ENCODE data around the gene RFC1.
"Not testable (repeated sequence)": the region's sequence is repeated elsewhere in the genome, so short reads cannot be mapped to it uniquely, and the experiment has no call there.

The RFC1 gene

DNA sequence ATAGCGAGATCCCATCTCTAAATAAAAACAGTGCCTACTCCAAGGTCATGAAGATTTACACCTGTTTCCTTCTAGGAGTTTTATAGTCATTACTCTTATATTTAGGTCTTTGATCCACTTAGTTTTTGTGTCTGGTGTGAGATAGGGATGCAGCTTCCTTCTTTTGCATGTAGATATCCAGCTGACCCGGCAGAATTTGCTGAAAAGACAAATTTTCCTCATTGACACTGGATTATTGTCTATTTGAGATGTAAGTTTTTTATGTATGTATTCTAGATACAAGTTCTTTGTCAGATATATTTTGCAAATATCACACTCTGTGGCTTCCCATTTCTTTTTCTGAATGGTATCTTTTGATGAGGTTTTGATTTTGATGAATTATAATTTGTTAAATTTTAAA is 85.4 kb downstream of the RFC1 start:
- TF ChIP-seq, protein P1, sequence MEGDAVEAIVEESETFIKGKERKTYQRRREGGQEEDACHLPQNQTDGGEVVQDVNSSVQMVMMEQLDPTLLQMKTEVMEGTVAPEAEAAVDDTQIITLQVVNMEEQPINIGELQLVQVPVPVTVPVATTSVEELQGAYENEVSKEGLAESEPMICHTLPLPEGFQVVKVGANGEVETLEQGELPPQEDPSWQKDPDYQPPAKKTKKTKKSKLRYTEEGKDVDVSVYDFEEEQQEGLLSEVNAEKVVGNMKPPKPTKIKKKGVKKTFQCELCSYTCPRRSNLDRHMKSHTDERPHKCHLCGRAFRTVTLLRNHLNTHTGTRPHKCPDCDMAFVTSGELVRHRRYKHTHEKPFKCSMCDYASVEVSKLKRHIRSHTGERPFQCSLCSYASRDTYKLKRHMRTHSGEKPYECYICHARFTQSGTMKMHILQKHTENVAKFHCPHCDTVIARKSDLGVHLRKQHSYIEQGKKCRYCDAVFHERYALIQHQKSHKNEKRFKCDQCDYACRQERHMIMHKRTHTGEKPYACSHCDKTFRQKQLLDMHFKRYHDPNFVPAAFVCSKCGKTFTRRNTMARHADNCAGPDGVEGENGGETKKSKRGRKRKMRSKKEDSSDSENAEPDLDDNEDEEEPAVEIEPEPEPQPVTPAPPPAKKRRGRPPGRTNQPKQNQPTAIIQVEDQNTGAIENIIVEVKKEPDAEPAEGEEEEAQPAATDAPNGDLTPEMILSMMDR (IDR thresholded peaks at IDR 0.05; ENCODE audit: low read depth, low read length), result no peak
- TF ChIP-seq MYC (IDR thresholded peaks at IDR 0.05; ENCODE audit: low read depth, low read length), result no peak
- TF ChIP-seq POLR2A (IDR thresholded peaks at IDR 0.05; ENCODE audit: extremely low read depth, insufficient read length), result no peak
- TF ChIP-seq, protein P2, sequence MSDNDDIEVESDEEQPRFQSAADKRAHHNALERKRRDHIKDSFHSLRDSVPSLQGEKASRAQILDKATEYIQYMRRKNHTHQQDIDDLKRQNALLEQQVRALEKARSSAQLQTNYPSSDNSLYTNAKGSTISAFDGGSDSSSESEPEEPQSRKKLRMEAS (IDR thresholded peaks at IDR 0.05; ENCODE audit: low read depth, low read length), result no peak
- no peak overlapping the region for H3K4me3 ChIP-seq (ENCODE audit: low read depth, low read length)
- DNase-seq (ENCODE audit: low read depth), result no peak

DNA sequence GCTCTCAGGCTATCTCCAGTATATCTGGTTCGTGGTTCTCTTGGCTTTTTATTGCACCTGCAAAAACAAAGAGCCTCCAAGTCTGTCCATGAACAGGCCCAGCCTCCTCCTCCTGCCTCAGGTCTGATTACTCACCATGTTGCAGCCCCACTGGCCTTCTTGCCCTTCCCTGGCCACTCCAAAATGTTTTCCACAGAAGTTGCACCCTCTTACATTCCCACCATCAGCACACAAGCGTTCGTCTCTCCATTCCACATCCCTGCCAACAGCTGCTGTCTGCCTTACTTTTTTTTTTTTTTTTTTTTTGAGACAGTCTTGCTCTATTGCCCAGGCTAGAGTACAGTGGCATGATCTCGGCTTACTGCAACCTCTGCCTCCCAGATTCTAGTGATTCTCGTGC is 86.7 kb downstream of the RFC1 start:
- no peak overlapping the region for H3K4me3 ChIP-seq (ENCODE audit: low read depth, low read length)
- TF ChIP-seq MYC (IDR thresholded peaks at IDR 0.05; ENCODE audit: low read depth, low read length) (no peak), POLR2A (IDR thresholded peaks at IDR 0.05; ENCODE audit: extremely low read depth, insufficient read length) (no peak)
- TF ChIP-seq, protein P1 (IDR thresholded peaks at IDR 0.05; ENCODE audit: low read depth, low read length), result no peak
- TF ChIP-seq, protein P2 (IDR thresholded peaks at IDR 0.05; ENCODE audit: low read depth, low read length), result no peak
- DNase-seq (ENCODE audit: low read depth), result no peak

DNA sequence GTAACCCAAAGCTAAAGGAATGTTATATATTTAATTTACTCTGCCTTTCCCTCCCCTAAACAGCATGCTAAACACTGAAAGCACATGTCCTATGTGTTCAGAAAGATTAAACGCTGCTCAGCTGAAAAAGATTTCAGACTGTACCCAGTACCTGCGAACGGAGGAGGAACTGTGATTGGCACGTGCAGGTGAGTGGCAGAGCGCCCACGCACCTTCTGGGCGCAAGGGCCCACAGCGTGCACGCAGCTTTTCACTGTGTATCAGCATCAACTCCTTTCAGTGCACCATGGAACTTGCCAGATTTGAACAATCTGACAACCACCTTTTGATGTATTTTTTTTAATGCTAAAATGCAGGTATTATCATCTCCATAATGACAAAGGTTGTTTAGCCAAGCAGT is 87.7 kb downstream of the RFC1 start:
- no peak for DNase-seq (ENCODE audit: low read depth)
- TF ChIP-seq MYC (IDR thresholded peaks at IDR 0.05; ENCODE audit: low read depth, low read length) (no peak), POLR2A (IDR thresholded peaks at IDR 0.05; ENCODE audit: extremely low read depth, insufficient read length) (no peak)
- TF ChIP-seq, protein P1 (IDR thresholded peaks at IDR 0.05; ENCODE audit: low read depth, low read length), result no peak
- TF ChIP-seq, protein P2 (IDR thresholded peaks at IDR 0.05; ENCODE audit: low read depth, low read length), result no peak
- no peak overlapping the region for H3K4me3 ChIP-seq (ENCODE audit: low read depth, low read length)

DNA sequence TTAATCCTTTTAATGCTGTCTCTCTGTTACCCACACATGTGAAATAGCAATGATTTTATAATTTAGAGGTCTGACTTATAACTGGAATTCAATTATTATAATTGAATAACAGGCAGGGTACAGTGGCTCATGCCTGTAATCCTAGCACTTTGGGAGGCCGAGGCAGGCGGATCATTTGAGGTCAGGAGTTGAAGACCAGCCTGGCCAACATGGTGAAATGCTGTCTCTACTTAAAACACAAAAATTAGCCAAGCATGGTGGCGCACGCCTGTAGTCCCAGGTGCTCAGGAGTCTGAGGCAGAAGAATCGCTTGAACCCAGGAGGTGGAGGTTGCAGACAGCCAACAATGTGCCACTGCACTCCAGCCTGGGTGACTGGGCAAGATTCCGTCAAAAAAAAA is 88.5 kb downstream of the RFC1 start:
- not testable (repeated sequence) for DNase-seq (ENCODE audit: low read depth); H3K4me3 ChIP-seq (ENCODE audit: low read depth, low read length)

DNA sequence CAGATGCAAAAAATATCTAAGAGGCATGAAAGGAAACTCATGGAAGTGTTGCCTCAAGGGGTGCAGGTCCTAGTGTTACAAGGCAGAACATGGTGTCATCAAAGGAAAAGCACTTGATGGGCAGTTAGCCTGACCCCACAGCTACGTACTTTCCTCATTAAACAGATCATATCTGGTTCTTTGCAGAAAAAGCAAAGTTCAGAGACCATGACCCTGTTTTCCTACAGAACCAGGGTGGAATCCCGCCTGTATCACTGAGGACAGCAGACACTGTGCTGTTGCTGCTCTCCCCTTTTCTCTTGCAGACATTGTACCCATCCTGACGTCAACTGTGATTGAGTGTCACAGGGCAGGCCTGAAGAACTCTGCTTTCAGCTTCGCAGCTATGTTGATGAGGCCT is 91.7 kb downstream of the RFC1 start:
- no peak for DNase-seq (ENCODE audit: low read depth)
- no peak overlapping the region for H3K4me3 ChIP-seq (ENCODE audit: low read depth, low read length)
- TF ChIP-seq, protein P1 (IDR thresholded peaks at IDR 0.05; ENCODE audit: low read depth, low read length), result no peak
- TF ChIP-seq, protein P2 (IDR thresholded peaks at IDR 0.05; ENCODE audit: low read depth, low read length), result no peak
- TF ChIP-seq MYC (IDR thresholded peaks at IDR 0.05; ENCODE audit: low read depth, low read length) (no peak), POLR2A (IDR thresholded peaks at IDR 0.05; ENCODE audit: extremely low read depth, insufficient read length) (no peak)

DNA sequence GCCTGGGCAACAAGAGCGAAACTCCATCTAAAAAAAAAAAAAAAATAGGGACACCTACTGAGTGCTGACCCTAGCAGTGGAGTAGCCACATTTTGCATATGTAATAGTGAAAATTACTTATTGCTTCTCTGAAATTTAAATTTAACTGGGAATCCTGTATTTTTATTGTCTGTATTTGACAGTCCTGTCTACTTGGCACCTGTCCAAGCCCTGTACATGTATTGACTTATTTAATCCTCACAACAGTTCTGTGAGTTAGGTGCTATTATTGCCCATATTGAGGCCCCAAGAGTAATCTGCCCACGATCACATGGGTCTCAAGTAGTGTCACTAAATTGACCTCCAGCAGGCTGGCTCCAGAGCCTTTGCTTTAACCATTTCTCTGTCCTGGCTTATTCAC is 102.3 kb downstream of the RFC1 start:
- TF ChIP-seq POLR2A (IDR thresholded peaks at IDR 0.05; ENCODE audit: extremely low read depth, insufficient read length), result no peak
- TF ChIP-seq, protein P1 (IDR thresholded peaks at IDR 0.05; ENCODE audit: low read depth, low read length), result no peak
- TF ChIP-seq MYC (IDR thresholded peaks at IDR 0.05; ENCODE audit: low read depth, low read length), result no peak
- DNase-seq (ENCODE audit: low read depth), result no peak
- H3K4me3 ChIP-seq (ENCODE audit: low read depth, low read length), result no peak overlapping the region
